ENCODE data around the gene TBC1D1.

DNA sequence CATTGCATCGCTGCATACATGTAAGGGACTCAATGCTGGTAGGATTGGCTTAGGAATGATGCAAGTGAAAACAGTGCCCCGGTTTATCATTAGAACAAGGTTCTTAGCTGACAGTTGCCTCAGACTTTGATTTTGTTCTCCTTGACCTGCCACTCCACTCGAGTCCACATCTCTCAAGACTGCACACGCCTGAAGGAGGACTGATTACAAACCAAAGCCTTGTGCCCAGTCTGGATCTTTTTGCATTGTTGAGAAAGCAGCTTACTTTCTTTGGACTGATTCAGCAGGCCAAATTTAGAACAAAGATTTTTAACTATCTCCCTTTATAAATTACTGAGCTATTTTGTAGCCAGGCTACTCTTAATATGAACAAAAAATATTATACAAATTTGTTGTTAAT is 194.9 kb downstream of the TBC1D1 start:
- TF ChIP-seq GATA3 (IDR thresholded peaks at IDR 0.05; ENCODE audit: low read depth, low read length) (no peak), GATA2 (IDR thresholded peaks at IDR 0.05; ENCODE audit: low read depth, low read length) (no peak)

All from SH-SY5Y (cell line).